HepG2 (cell line): ENCODE results near the gene TBX6. TPM values are rescaled to one million over a fixed set of nuclear protein-coding genes. Genes with fewer than 3 reads are reported as not detected.

Experiments
- AGO1 ChIP-seq: fragments of 200-400 bp; formaldehyde crosslinking; IDR thresholded peaks from 2 replicates; pipeline ENCODE4 v1.6.1; 2017; ENCODE audit warnings: mild to moderate bottlenecking, low read depth, low read length, moderate library complexity; ENCODE audit not compliant: poor library complexity, severe bottlenecking
- ATF1 ChIP-seq: IDR thresholded peaks from 2 replicates; pipeline ENCODE4 v1.6.1; 2016; ENCODE audit warnings: mild to moderate bottlenecking, control low read depth
- ATF4 ChIP-seq, 2 experiments: fragments of 450-650 bp in 1 of 2; sonication (generic) in 1 of 2; formaldehyde crosslinking; IDR thresholded peaks; 2 replicates each; pipeline versions ENCODE4 v1.5.0 to v1.8.0; 2020 to 2022; ENCODE audit warnings: mild to moderate bottlenecking in 1 of 2, missing genetic modification reagents in 1 of 2
- CREB1 ChIP-seq, 2 experiments: fragments of 450-650 bp in 1 of 2; IDR thresholded peaks; 2 replicates each; pipeline ENCODE4 v1.6.1; 2016 to 2017; ENCODE audit warnings: control low read depth in 1 of 2, mild to moderate bottlenecking in 1 of 2, missing compliant biosample characterization in 1 of 2, missing genetic modification characterization in 1 of 2
- E2F1 ChIP-seq: sonication (generic); formaldehyde crosslinking; IDR thresholded peaks from 2 replicates; pipeline ENCODE4 v1.5.0; 2020; ENCODE audit warnings: missing genetic modification reagents
- EEA1 ChIP-seq: sonication (generic); formaldehyde crosslinking; IDR thresholded peaks from 2 replicates; pipeline ENCODE4 v1.5.1; 2020; ENCODE audit warnings: mild to moderate bottlenecking, missing genetic modification reagents, borderline replicate concordance
- FOXA3 ChIP-seq: IDR thresholded peaks from 2 replicates; pipeline ENCODE4 v1.6.1; 2016; ENCODE audit warnings: missing genetic modification reagents, missing compliant biosample characterization
- KMT2A ChIP-seq: sonication (generic); formaldehyde crosslinking; IDR thresholded peaks from 2 replicates; pipeline ENCODE4 v1.4.0; 2020; ENCODE audit warnings: missing genetic modification reagents
- MED8 ChIP-seq: sonication (generic); formaldehyde crosslinking; IDR thresholded peaks from 2 replicates; pipeline ENCODE4 v1.8.1; 2023; ENCODE audit warnings: mild to moderate bottlenecking, missing genetic modification reagents; ENCODE audit not compliant: insufficient replicate concordance
- MYC ChIP-seq: sonication (generic); formaldehyde crosslinking; IDR thresholded peaks from 2 replicates; pipeline ENCODE4 v1.9.0; 2021; ENCODE audit warnings: missing genetic modification reagents, borderline replicate concordance
- MYPOP ChIP-seq: sonication (generic); formaldehyde crosslinking; IDR thresholded peaks from 2 replicates; pipeline ENCODE4 v1.8.1; 2023; ENCODE audit warnings: mild to moderate bottlenecking, moderate library complexity, missing genetic modification reagents
- PCBP1 ChIP-seq: fragments of 200-400 bp; formaldehyde crosslinking; IDR thresholded peaks from 2 replicates; pipeline ENCODE4 v1.6.1; 2017; ENCODE audit warnings: mild to moderate bottlenecking, low read depth, low read length, borderline replicate concordance
- RCOR2 ChIP-seq: IDR thresholded peaks from 2 replicates; pipeline ENCODE4 v1.6.1; 2016; ENCODE audit warnings: missing biosample characterization, missing genetic modification reagents
- REXO4 ChIP-seq: sonication (generic); formaldehyde crosslinking; IDR thresholded peaks from 2 replicates; pipeline ENCODE4 v1.8.0; 2022; ENCODE audit warnings: missing genetic modification reagents, mild to moderate bottlenecking, borderline replicate concordance
- SUZ12 ChIP-seq: fragments of 150-350 bp; IDR thresholded peaks from 2 replicates; pipeline ENCODE4 v1.6.1; 2014; ENCODE audit warnings: low read depth, low read length
- USF2 ChIP-seq, 2 experiments: sonication (generic) in 1 of 2; formaldehyde crosslinking in 1 of 2; IDR thresholded peaks; 2 replicates each; pipeline versions ENCODE4 v1.5.1 to v1.6.1; 2011 to 2020; ENCODE audit warnings: borderline replicate concordance in 1 of 2, low read depth in 1 of 2, low read length in 1 of 2, mild to moderate bottlenecking in 1 of 2, missing genetic modification reagents in 1 of 2, moderate library complexity in 1 of 2
- ZFP91 ChIP-seq: sonication (generic); formaldehyde crosslinking; IDR thresholded peaks from 2 replicates; pipeline ENCODE4 v1.9.0; 2022; ENCODE audit warnings: missing genetic modification reagents, mild to moderate bottlenecking, borderline replicate concordance
- ZKSCAN5 ChIP-seq: sonication (generic); formaldehyde crosslinking; IDR thresholded peaks from 2 replicates; pipeline ENCODE4 v1.5.1; 2020; ENCODE audit warnings: mild to moderate bottlenecking, missing genetic modification reagents
- ZMAT5 ChIP-seq: sonication (generic); formaldehyde crosslinking; IDR thresholded peaks from 2 replicates; pipeline ENCODE4 v1.5.0; 2020; ENCODE audit warnings: mild to moderate bottlenecking, low read depth, missing genetic modification reagents, borderline replicate concordance
- ZSCAN9 ChIP-seq: IDR thresholded peaks from 2 replicates; pipeline ENCODE4 v1.6.1; 2016; ENCODE audit warnings: borderline replicate concordance
- polyA plus RNA-seq, 8 experiments: library from polyadenylated mRNA; depleted of rRNA in 3 of 8; stranded (reverse) in 7 of 8; unstranded in 1 of 8; fragments of >200 nt; fragmentation: Illumina TruSeq in 4 of 8; extraction: Trizol in 4 of 8; gene quantifications; 2 replicates each; pipeline versions ENCODE4 v1.2.1 to v1.2.3, GENCODE V29; 2011 to 2016; ENCODE audit warnings: low read depth in 4 of 8, missing spikeins in 1 of 8, mixed read lengths in 1 of 8; ENCODE audit not compliant: insufficient read depth in 1 of 8
- total RNA-seq, 5 experiments: library from RNA; depleted of rRNA; stranded (reverse); fragments of >200 nt; fragmentation: Illumina TruSeq; extraction: Trizol; gene quantifications; 2 replicates each; pipeline ENCODE4 v1.2.3, GENCODE V29; 2016; ENCODE audit warnings: low read depth in 1 of 5

The TBX6 gene
- total and polyA plus RNA-seq, 2 of the 13 experiments (the other 11 are each of a cell fraction or from before 2014, with no cell fraction given): 0.24 to 0.42 TPM

- no peak; the same call in 1 of the 2 replicates for TF ChIP-seq USF2 (IDR thresholded peaks at IDR 0.05; ENCODE audit: low read depth, low read length)
- 0 out of 2 replicates have a peak, but pooled peaks have one; percentile 42 for TF ChIP-seq USF2 (CRISPR knock-in tag; IDR thresholded peaks at IDR 0.05; ENCODE audit: borderline replicate concordance)
- TF ChIP-seq ZMAT5 (CRISPR knock-in tag): no peak
- TF ChIP-seq ZSCAN9 (CRISPR knock-in tag): peak; percentile 98
- TF ChIP-seq EEA1: no peak
- no peak; the same call in none of the 2 replicates for TF ChIP-seq MYC (CRISPR knock-in tag)
- TF ChIP-seq SUZ12: no peak
- TF ChIP-seq PCBP1: no peak
- peak; percentile 74 for TF ChIP-seq RCOR2 (CRISPR knock-in tag)
- TF ChIP-seq E2F1 (CRISPR knock-in tag): no peak
- TF ChIP-seq MED8 (CRISPR knock-in tag): no peak
- peak; percentile 76; the same call in 1 of the 2 replicates for TF ChIP-seq CREB1 (IDR thresholded peaks at IDR 0.05)
- peak; percentile 87 for TF ChIP-seq CREB1 (CRISPR knock-in tag; IDR thresholded peaks at IDR 0.05)
- TF ChIP-seq KMT2A (CRISPR knock-in tag): no peak
- TF ChIP-seq REXO4 (CRISPR knock-in tag): no peak
- TF ChIP-seq MYPOP (CRISPR knock-in tag): peak; percentile 56; the same call in 1 of the 2 replicates
- TF ChIP-seq ZFP91 (CRISPR knock-in tag): no peak
- TF ChIP-seq ZKSCAN5: no peak
- TF ChIP-seq FOXA3 (CRISPR knock-in tag): peak; percentile 100
- TF ChIP-seq ATF4 (CRISPR knock-in tag; IDR thresholded peaks at IDR 0.05): peak in 1 of 2 experiments; percentile 80; a peak in 2 of 4 replicates
- no peak for TF ChIP-seq AGO1
- TF ChIP-seq ATF1 (CRISPR knock-in tag): peak; percentile 68
Observed at GRCh38 chr16:30139583-30140481, 48.1 kb upstream of the TBX6 start (continued).
